Motor neuron (in vitro differentiated cells): ENCODE measurements around the gene RHBDL1. TPM values are rescaled to one million over a fixed set of nuclear protein-coding genes. Genes with fewer than 3 reads are reported as not detected.
"Not testable (repeated sequence)": the region's sequence is repeated elsewhere in the genome, so short reads cannot be mapped to it uniquely, and the experiment has no call there.

ENCODE experiments used
- ATAC-seq, 8 experiments: fragments of 200-7000 bp; cut with Tn5 transposase; replicated peaks in 6 of 8; 2 replicates each; pipeline ENCODE4 v1.8.0; 2021; ENCODE audit warnings: mild to moderate bottlenecking in 8 of 8, moderate library complexity in 8 of 8
- H3K27ac ChIP-seq, 2 donors: fragments of 250-450 bp; sonication (Bioruptor Pico); 2 replicates each; pipeline ENCODE4 v1.9.0; 2021; ENCODE audit warnings: antibody characterized with exemption in 2 of 2, mild to moderate bottlenecking in 2 of 2, moderate library complexity in 1 of 2
- H3K4me1 ChIP-seq, 2 donors: fragments of 250-450 bp; sonication (Bioruptor Pico); replicated peaks in 1 of 2; 2 replicates each; pipeline ENCODE4 v1.6.1; 2021; ENCODE audit warnings: antibody characterized with exemption in 2 of 2, mild to moderate bottlenecking in 2 of 2, moderate library complexity in 1 of 2
- H3K4me3 ChIP-seq, 5 donors: fragments of 250-450 bp; sonication (Bioruptor Pico); 2 replicates each; pipeline ENCODE4 v1.9.0; 2021; ENCODE audit warnings: antibody characterized with exemption in 5 of 5, mild to moderate bottlenecking in 5 of 5, moderate library complexity in 4 of 5
- WGBS, 10 experiments: fragments of 450-650 bp; shearing (Covaris generic); methylation state at CpG; one replicate each; pipeline ENCODE4 v1.0.0; 2022; 5-methylcytosine and 5-hydroxymethylcytosine counted together
- in situ Hi-C, 9 experiments: fragments of 400-800 bp; cut with MboI; loops; one replicate each; pipeline ENCODE4 v1.15.0; 2021; ENCODE audit warnings: low sequenced_read_pairs in 9 of 9, low pct_unique_long_range_greater_than_20kb in 2 of 9; ENCODE audit not compliant: unreplicated experiment in 9 of 9
- total RNA-seq, 8 experiments: library from RNA; unstranded; fragments of 300-600 nt; gene quantifications; 2 replicates each; pipeline versions ENCODE4 v1.2.3 to v1.2.4, GENCODE V29; 2022

Gene RHBDL1
- total RNA-seq, 8 experiments from 2014 or later: 1.0 to 8.5 (median 3.3) TPM

DNA sequence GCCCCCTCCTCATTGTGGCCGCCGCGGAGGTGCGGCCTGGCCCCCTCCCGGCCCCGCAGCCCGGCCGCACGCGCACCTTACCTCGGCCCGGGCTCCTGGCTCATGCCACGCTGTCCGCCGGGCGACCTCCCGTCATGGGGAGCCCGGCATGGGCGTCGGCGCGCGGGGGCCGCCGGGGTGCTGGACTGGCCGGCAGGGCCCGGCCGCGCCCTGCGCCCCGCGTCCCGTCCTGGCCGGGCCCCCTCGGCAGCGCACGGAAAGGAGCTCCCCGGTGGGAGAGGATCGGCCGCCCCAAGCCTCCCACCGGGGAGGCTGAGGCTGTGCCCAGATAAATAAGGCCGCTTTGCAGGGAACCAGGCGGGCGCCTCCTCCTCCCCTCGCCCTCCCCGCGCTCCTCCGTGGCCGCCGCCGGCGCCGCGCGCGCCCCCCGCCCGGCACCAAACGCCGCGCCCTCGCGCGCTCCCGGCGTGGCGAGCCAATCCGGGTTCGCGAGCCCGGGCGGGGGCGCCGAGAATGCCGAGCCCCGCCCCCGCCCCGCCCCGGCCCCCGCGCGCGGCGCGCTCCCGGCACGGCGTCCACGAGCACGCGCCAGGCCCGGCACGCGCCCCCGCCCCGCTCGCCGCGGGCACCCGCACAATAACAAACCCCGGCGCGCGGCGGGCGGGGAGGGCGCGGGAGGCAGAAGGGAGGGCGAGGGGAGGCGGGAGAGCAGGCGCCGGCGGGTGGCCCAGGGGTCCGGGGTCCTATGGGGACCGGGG, 30.1 kb downstream of the RHBDL1 start, which contains the start of gene FBXL16:
Gene FBXL16, minus strand, starts transcription at position 371 of the 758 bp plus-strand sequence. CDS start 8,396 bp downstream, outside the sequence.
- peak; percentile 10 to 54 (median 46) for ATAC-seq
- no CpG with 5 or more reads among the region's 115 CpGs for WGBS, 10 experiments
- Histone ChIP-seq H3K4me3 (peak within 1 kb of the TSS; percentile 55 to 96 (median 85)), H3K27ac (peak within 1 kb of the TSS; percentile 87 to 89), H3K4me1 (peaks cover 44 to 55% of the 10 kb centered on the region in 2 donors)
- in situ Hi-C loops: loop anchor here in 1 of 9 experiments (25.0 kb wide), 1 partner anchor 357 kb away; the partner anchor contains the start of gene SSTR5

DNA sequence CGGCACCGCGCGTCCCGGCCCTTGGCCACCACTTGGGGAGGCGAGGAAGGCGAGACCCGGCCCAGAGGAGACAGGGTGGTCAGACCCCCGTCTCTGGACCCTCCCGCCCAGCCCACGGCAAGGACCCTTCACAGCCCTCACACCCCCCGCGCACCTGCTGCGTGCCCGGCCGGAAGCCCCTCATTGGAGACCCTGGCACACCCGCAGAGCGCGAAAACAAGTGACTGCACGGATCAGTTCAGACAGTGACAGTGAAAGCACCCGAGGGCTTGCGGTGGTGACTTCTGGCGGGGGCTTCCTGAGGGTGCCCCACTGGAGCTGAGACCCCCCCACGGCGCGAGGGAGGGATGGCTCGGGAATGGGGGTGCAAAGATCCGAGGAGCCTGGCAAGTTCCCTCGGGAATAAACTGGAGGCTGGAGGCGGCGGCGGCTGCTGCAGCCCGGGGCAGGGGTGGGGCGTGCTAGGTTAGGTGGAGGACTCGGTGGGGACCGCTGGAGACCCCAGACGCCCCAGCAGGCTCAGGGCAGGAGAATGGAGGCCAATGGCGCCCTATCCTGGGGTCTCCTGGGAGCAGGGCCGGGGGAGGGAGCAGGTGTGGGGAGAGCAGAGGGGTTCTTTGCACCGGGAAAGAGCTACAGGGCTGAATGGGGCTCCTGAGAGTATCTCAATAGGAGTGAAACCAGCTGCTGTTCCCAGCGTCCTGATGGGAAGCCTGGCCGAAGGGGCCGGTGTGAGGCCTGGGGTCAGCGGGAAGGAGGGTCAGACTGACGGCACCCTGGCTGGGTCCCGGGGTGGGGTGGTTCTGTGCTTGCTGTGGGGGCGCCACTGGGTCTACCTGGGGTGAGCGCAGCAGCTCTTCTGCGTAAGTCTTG, 31.0 kb downstream of the RHBDL1 start:
- in situ Hi-C loops: loop anchor here in 1 of 9 experiments (25.0 kb wide), 1 partner anchor 356 kb away; the partner anchor contains the start of gene SSTR5
- Histone ChIP-seq H3K27ac (peak overlapping the region; percentile 75 to 87), H3K4me1 (peaks cover 45 to 56% of the 10 kb centered on the region in 2 donors), H3K4me3 (peak overlapping the region; percentile 55 to 96 (median 85))
- ATAC-seq: peak in 6 of 8 experiments; percentile 2 to 19 (median 5)
- WGBS, 10 experiments: 0 to 83% (median 60%) methylated on average over 1 to 2 of the region's 49 CpGs; no CpG with 5 or more reads in 7 of the 10 experiments

GRCh38 chr16:707062-707538, 31.6 kb downstream of the RHBDL1 start:
- H3K4me3 ChIP-seq: peak overlapping the region in 1 of 5 donors; percentile 85
- ATAC-seq: peak in 3 of 8 experiments; percentile 3 to 47 (median 5)
- in situ Hi-C loops: loop anchor here in 1 of 9 experiments (25.0 kb wide), 1 partner anchor 355 kb away; the partner anchor contains the start of gene SSTR5
- WGBS, 10 experiments: 10 to 43% (median 20%) methylated on average over 1 to 6 of the region's 14 CpGs; no CpG with 5 or more reads in 7 of the 10 experiments
- peaks cover 52 to 59% of the 10 kb centered on the region in 2 donors for H3K4me1 ChIP-seq
- peak overlapping the region; percentile 75 to 87 for H3K27ac ChIP-seq

DNA sequence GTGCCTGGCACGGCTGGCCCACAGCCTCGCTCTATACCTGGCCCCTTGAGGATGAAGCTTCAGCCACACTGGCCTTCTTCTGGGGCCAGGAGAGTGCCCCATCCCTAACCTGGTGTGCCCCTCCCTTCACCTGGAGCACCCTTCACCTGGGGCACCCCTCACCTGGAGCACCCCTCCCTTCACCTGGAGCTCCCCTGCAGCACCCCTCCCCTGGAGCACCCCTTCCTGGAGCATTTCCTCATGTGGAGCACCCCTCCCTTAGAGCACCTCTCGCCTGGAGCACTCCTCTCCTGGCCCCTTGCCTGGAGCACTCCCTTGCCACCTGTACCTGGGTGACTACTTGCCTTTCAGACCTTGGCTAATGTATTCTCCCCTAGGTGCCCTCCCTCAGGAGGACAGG, 32.5 kb downstream of the RHBDL1 start:
- in situ Hi-C loops: loop anchor here in 1 of 9 experiments (25.0 kb wide), 1 partner anchor 354 kb away; the partner anchor contains the start of gene SSTR5
- H3K4me1 ChIP-seq: peaks cover 52 to 60% of the 10 kb centered on the region in 2 donors
- no peak overlapping the region for H3K27ac ChIP-seq
- no peak overlapping the region for H3K4me3 ChIP-seq
- ATAC-seq: no peak
- no CpG with 5 or more reads among the region's 3 CpGs for WGBS, 10 experiments

GRCh38 chr16:708959-709358, 33.5 kb downstream of the RHBDL1 start:
- no peak overlapping the region for H3K4me3 ChIP-seq
- WGBS, 10 experiments: no CpG with 5 or more reads among the region's 4 CpGs
- H3K4me1 ChIP-seq: peaks cover 48 to 54% of the 10 kb centered on the region in 2 donors
- peak overlapping the region; percentile 87 to 92 for H3K27ac ChIP-seq
- peak in 1 of 8 experiments; percentile 0 for ATAC-seq
- in situ Hi-C loops: loop anchor here in 1 of 9 experiments (25.0 kb wide), 1 partner anchor 353 kb away; the partner anchor contains the start of gene SSTR5

DNA sequence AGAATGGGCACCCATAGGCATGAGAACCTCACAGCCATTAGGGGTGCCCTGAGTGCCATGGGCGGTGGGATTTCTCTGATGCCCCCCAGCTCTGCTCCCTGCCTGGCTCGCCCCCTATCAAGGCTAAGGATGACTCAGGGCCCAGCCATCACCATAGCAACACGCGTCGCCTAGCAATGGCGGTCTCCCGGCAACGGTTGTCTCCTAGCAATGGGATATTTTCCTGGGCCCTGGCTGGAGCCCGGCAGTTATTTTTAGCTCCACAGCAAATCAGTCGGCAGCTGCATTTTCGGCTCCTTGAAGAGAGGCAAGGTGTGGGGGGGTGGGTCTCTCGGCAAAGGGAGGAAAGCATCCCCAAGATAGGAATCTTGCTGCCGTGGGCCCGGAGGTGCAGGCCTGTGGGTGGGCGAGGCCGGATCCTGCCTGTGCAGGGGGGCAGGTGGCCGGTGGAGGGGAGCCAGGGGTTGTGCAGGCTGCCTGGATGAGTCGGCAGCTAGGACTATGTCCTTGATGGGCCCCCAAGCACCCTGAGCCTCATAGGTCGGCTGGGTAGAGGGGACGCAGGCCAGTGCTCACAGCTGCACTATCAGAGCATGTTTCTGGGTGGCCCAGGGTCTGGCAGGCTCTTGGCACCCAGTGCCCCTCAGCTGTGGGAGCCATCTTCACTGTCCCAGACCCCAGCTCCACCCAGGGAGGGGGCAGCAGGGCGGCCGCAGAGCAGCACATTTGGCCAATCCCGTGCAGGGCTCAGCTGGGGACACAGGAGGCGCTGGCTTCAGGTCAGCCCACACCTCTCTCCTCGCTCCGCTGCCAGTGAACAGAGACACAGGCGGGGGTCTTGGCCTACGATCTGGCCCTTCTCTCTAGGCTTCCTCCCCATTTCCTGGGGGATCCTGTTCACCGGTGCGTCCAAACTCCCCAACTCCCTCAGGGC, 34.4 kb downstream of the RHBDL1 start:
- 0 to 50% (median 4%) methylated on average over 1 to 5 of the region's 30 CpGs; no CpG with 5 or more reads in 4 of the 10 experiments for WGBS, 10 experiments
- Histone ChIP-seq H3K4me1 (peaks cover 42 to 53% of the 10 kb centered on the region in 2 donors), H3K27ac (peak overlapping the region; percentile 87 to 92), H3K4me3 (peak overlapping the region; percentile 27 to 35 (median 28))
- in situ Hi-C loops: loop anchor here in 1 of 9 experiments (25.0 kb wide), 1 partner anchor 352 kb away; the partner anchor contains the start of gene SSTR5
- peak; percentile 28 to 71 (median 58) for ATAC-seq

DNA sequence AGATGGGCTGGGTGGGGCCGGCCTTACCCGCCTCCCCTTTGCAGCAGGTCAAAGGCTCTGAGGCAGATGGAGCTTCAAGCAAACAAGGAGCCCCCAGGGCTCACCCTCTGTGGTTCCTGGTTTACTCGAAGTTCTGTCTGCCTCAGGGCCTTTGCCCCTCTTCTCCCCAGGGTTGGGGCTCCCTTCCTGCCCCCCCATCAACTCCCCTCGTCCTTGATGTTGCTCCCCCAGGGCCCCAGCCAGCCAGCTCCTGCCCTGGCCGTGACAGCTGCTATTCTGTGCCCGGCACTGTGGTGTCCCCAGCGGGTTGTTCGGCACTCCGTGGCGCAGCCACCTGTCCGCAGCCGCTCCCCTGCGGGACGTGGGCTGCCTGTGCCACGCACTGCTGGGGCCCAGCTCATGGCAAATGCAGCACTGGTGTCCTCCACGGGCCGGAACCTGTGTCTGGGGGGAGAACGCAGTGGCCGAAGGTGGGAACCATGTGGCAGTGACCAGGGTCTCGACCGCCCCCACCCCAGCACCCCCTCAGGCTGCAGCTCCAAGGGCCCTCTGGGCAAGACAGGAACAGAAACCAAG, 35.1 kb downstream of the RHBDL1 start:
- WGBS, 10 experiments: 14% methylated on average over 3 of the region's 21 CpGs; no CpG with 5 or more reads in 9 of the 10 experiments
- peak overlapping the region; percentile 87 to 92 for H3K27ac ChIP-seq
- no peak for ATAC-seq
- peak overlapping the region; percentile 27 to 35 (median 28) for H3K4me3 ChIP-seq
- in situ Hi-C loops: loop anchor here in 1 of 9 experiments (25.0 kb wide), 1 partner anchor 352 kb away; the partner anchor contains the start of gene SSTR5
- peaks cover 42 to 53% of the 10 kb centered on the region in 2 donors for H3K4me1 ChIP-seq

- in situ Hi-C loops: loop anchor here in 1 of 9 experiments (25.0 kb wide), 1 partner anchor 351 kb away; the partner anchor contains the start of gene SSTR5
These were observed 35.6 kb downstream of the RHBDL1 start for GRCh38 chr16:711084-711483.

DNA sequence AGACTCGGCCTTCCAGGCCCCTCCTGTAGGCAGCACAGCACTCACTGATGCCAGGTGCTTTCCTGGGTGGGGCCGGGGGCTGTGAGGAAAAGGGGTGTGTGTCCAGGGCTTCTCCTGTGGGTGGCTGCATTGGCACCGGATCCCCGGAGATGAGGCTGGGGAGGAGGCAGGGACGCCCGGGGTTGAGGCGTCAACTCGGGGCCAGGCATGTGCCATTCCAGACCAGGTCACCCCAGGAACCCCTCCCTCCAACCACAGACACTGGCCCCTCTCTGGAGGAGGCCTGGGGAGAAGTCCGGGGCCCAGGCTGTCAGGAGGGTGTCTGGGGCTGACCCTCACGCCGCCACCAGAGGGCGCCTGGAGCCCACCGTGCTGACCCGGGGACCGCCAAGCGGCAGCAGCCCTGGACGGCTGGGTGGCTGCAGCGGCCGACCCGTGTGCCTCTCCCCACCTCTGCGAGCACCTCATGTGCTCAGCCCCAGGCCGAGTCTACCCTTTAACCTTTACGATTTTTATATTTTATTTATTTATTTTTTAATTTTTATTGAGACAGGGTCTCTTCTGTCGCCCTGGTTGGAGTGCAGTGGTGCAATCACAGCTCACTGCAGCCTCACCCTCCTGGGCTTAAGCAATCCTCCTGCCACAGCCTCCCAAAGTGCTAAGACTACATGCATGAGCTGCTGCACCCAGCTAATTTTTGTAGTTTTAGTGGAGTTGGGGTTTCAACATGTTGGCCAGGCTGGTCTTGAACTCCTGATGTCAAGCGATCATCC, 36.3 kb downstream of the RHBDL1 start:
- peak overlapping the region; percentile 87 to 92 for H3K27ac ChIP-seq
- peaks cover 46 to 50% of the 10 kb centered on the region in 2 donors for H3K4me1 ChIP-seq
- H3K4me3 ChIP-seq: peak overlapping the region in 1 of 5 donors; percentile 10
- peak; percentile 7 to 52 (median 16) for ATAC-seq
- WGBS, 10 experiments: 0 to 100% (median 22%) methylated on average over 1 to 12 of the region's 25 CpGs; no CpG with 5 or more reads in 2 of the 10 experiments
- in situ Hi-C loops: loop anchor here in 1 of 9 experiments (25.0 kb wide), 1 partner anchor 351 kb away; the partner anchor contains the start of gene SSTR5

More at GRCh38 chr16:711084-711483, 35.6 kb downstream of the RHBDL1 start:
- WGBS, 10 experiments: 20 to 72% (median 52%) methylated on average over 2 to 5 of the region's 12 CpGs; no CpG with 5 or more reads in 7 of the 10 experiments
- H3K4me3 ChIP-seq: peak overlapping the region in 1 of 5 donors; percentile 35
- H3K4me1 ChIP-seq: peaks cover 45 to 52% of the 10 kb centered on the region in 2 donors
- no peak for ATAC-seq
- H3K27ac ChIP-seq: peak overlapping the region; percentile 87 to 92

DNA sequence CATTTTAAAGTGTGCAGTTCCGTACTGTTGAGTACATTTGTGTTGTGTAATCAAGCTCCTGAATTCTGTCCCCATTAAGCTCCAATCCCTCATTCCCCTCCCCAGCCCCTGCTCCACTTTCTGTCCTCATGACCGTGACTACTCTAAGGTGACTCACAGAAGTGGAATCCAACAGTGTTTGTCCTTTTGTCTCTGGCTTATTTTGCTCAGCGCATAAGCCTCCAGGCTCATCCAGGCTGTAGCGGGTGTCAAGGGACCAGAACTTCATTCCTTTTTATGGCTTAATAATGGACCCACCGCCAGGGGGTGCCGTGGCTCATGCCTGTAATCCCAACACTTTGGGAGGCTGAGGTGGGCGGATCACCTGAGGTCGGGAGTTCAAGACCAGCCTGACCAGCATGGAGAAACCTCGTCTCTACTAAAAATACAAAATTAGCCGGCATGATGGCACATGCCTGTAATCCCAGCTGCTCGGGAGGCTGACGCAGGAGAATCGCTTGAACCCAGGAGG, 37.3 kb downstream of the RHBDL1 start:
- peaks cover 51 to 55% of the 10 kb centered on the region in 2 donors for H3K4me1 ChIP-seq
- not testable (repeated sequence) for H3K27ac ChIP-seq, ATAC-seq, H3K4me3 ChIP-seq
- in situ Hi-C loops: loop anchor here in 1 of 9 experiments (25.0 kb wide), 1 partner anchor 350 kb away; the partner anchor contains the start of gene SSTR5
- WGBS, 10 experiments: 22 to 100% (median 56%) methylated on average over 1 to 7 of the region's 13 CpGs; no CpG with 5 or more reads in 2 of the 10 experiments
